ENCODE measurements around the gene ATXN7. TPM values are rescaled to one million over a fixed set of nuclear protein-coding genes. Genes with fewer than 3 reads are reported as not detected.
A peak's percentile ranks its signal among the peaks of the same experiment; 100 is the strongest.

ATXN7 gene
- total RNA-seq, 1 donor from 2014 or later = 46.7 TPM

GRCh38 chr3:63853106-63853505 lies 10.6 kb upstream of the ATXN7 start:
- H3K36me3 Mint-ChIP-seq (ENCODE audit: low read depth) = no peaks in the 10 kb centered on the region
- no peak for DNase-seq

GRCh38 chr3:63855333-63855940 lies 8.2 kb upstream of the ATXN7 start:
- Mint-ChIP-seq H3K27ac (no peak overlapping the region), H3K36me3 (ENCODE audit: low read depth) (no peaks in the 10 kb centered on the region), H3K9me3 (no peaks in the 10 kb centered on the region), H3K4me1 (peaks cover 5% of the 10 kb centered on the region), H3K27me3 (no peaks in the 10 kb centered on the region), H3K4me3 (no peak overlapping the region)
- intact Hi-C loops (cut with micrococcal nuclease) = no loop called here
- TF ChIP-seq CTCF (IDR thresholded peaks at IDR 0.05) = no peak
- CTCF ChIA-PET = no interaction called here
- no peak for ATAC-seq (ENCODE audit: low read depth)
- POLR2A ChIA-PET = no interaction called here
- no peak for DNase-seq

More at GRCh38 chr3:63853106-63853505, 10.6 kb upstream of the ATXN7 start:
- ATAC-seq (ENCODE audit: low read depth) = no peak
- Mint-ChIP-seq H3K27ac (no peak overlapping the region), H3K27me3 (no peaks in the 10 kb centered on the region), H3K4me1 (peaks cover 2% of the 10 kb centered on the region), H3K9me3 (no peaks in the 10 kb centered on the region), H3K4me3 (no peak overlapping the region)
- intact Hi-C loops (cut with micrococcal nuclease) = no loop called here
- ChIA-PET CTCF (no interaction called here), POLR2A (interaction anchor here (0.7 kb wide), 2 partner anchors 18 to 140 kb away, joined by 4 to 8 read pairs; no protein-coding TSS in a partner anchor)
- TF ChIP-seq CTCF (IDR thresholded peaks at IDR 0.05) = no peak

- no peak for ATAC-seq (ENCODE audit: low read depth)
- intact Hi-C loops (cut with micrococcal nuclease) = no loop called here
- ChIA-PET POLR2A (interaction anchor here (0.6 kb wide), 1 partner anchor 71 kb away, joined by 3 read pairs; no protein-coding TSS in a partner anchor), CTCF (no interaction called here)
- Mint-ChIP-seq H3K36me3 (ENCODE audit: low read depth) (no peaks in the 10 kb centered on the region), H3K4me1 (peaks cover 16% of the 10 kb centered on the region), H3K4me3 (no peak overlapping the region), H3K9me3 (no peaks in the 10 kb centered on the region), H3K27me3 (no peaks in the 10 kb centered on the region), H3K27ac (no peak overlapping the region)
- no peak for DNase-seq
- no peak for TF ChIP-seq CTCF (IDR thresholded peaks at IDR 0.05)
Observed at GRCh38 chr3:63857311-63857710, 6.4 kb upstream of the ATXN7 start.

GRCh38 chr3:63860776-63861175 lies 2.9 kb upstream of the ATXN7 start:
- DNase-seq = no peak
- no peaks in the 10 kb centered on the region for H3K9me3 Mint-ChIP-seq
- no peak overlapping the region for H3K27ac Mint-ChIP-seq
- H3K27me3 Mint-ChIP-seq = no peaks in the 10 kb centered on the region
- no peak for ATAC-seq (ENCODE audit: low read depth)
- CTCF ChIA-PET = no interaction called here
- no peak for TF ChIP-seq CTCF (IDR thresholded peaks at IDR 0.05)
- H3K4me3 Mint-ChIP-seq = no peak overlapping the region
- H3K4me1 Mint-ChIP-seq = peaks cover 38% of the 10 kb centered on the region
- peaks cover 13% of the 10 kb centered on the region for H3K36me3 Mint-ChIP-seq (ENCODE audit: low read depth)
- POLR2A ChIA-PET = no interaction called here
- intact Hi-C loops (cut with micrococcal nuclease) = no loop called here

GRCh38 chr3:63861306-63861705 lies 2.4 kb upstream of the ATXN7 start:
- peaks cover 14% of the 10 kb centered on the region for H3K36me3 Mint-ChIP-seq (ENCODE audit: low read depth)
- TF ChIP-seq CTCF (IDR thresholded peaks at IDR 0.05) = no peak
- ChIA-PET POLR2A (no interaction called here), CTCF (no interaction called here)
- no peaks in the 10 kb centered on the region for H3K27me3 Mint-ChIP-seq
- H3K4me3 Mint-ChIP-seq = no peak overlapping the region
- intact Hi-C loops (cut with micrococcal nuclease) = no loop called here
- peaks cover 40% of the 10 kb centered on the region for H3K4me1 Mint-ChIP-seq
- H3K9me3 Mint-ChIP-seq = no peaks in the 10 kb centered on the region
- ATAC-seq (ENCODE audit: low read depth) (no peak), DNase-seq (no peak)
- H3K27ac Mint-ChIP-seq = peak overlapping the region; percentile 10
